Mesodermal cell (in vitro differentiated cells): Measurements from ENCODE around the gene PLCXD3.

Experiments used
- H3K27ac ChIP-seq: 2 replicates; pipeline ENCODE4 v1.7.0; 2013; ENCODE audit warnings: mild to moderate bottlenecking, low read depth, low read length, moderate library complexity; ENCODE audit not compliant: severe bottlenecking
- H3K36me3 ChIP-seq: 2 replicates; pipeline ENCODE4 v1.7.1; 2013; ENCODE audit warnings: mild to moderate bottlenecking, low read length, moderate library complexity; ENCODE audit not compliant: control insufficient read depth, insufficient read depth
- H3K4me1 ChIP-seq: one replicate; pipeline ENCODE4 v1.7.1; 2013; ENCODE audit warnings: mild to moderate bottlenecking, low read length; ENCODE audit not compliant: insufficient read depth, control insufficient read depth, poor library complexity, severe bottlenecking
- H3K4me3 ChIP-seq: 2 replicates; pipeline ENCODE4 v1.7.0; 2013; ENCODE audit warnings: low read length, control low read depth, mild to moderate bottlenecking; ENCODE audit not compliant: insufficient read depth, poor library complexity, severe bottlenecking; ENCODE audit errors: extremely low read depth
- H3K9me3 ChIP-seq: 2 replicates; pipeline ENCODE4 v1.7.1; 2013; ENCODE audit warnings: mild to moderate bottlenecking, low read length, moderate library complexity; ENCODE audit not compliant: control insufficient read depth
- WGBS, 2 experiments: methylation state at CpG; one replicate each; pipeline ENCODE4 v1.1.5; 2013; ENCODE audit warnings: missing lambda C conversion rate in 2 of 2; ENCODE audit not compliant: insufficient coverage in 2 of 2; 5-methylcytosine and 5-hydroxymethylcytosine counted together

The PLCXD3 gene

GRCh38 chr5:41414598-41414997 lies 95.8 kb downstream of the PLCXD3 start:
- no peak overlapping the region for H3K4me3 ChIP-seq
- H3K9me3 ChIP-seq: no peaks in the 10 kb centered on the region
- no peaks in the 10 kb centered on the region for H3K36me3 ChIP-seq
- peak overlapping the region; percentile 88 for H3K27ac ChIP-seq
- whole genome bisulfite sequencing, 2 experiments: 86% methylated on average over 1 of the region's 2 CpGs; no CpG with 5 or more reads in 1 of the 2 experiments
- H3K4me1 ChIP-seq: peaks cover 5% of the 10 kb centered on the region

GRCh38 chr5:41413074-41413473 lies 97.3 kb downstream of the PLCXD3 start:
- no peaks in the 10 kb centered on the region for H3K36me3 ChIP-seq
- H3K9me3 ChIP-seq: no peaks in the 10 kb centered on the region
- H3K4me1 ChIP-seq: peaks cover 5% of the 10 kb centered on the region
- WGBS, 2 experiments: 83 to 100% methylated on average over 1 of the region's 1 CpG
- no peak overlapping the region for H3K27ac ChIP-seq
- no peak overlapping the region for H3K4me3 ChIP-seq

GRCh38 chr5:41412496-41412895 lies 97.9 kb downstream of the PLCXD3 start:
- Histone ChIP-seq H3K27ac (no peak overlapping the region), H3K4me3 (no peak overlapping the region), H3K36me3 (no peaks in the 10 kb centered on the region), H3K4me1 (peaks cover 5% of the 10 kb centered on the region), H3K9me3 (no peaks in the 10 kb centered on the region)
- 55 to 83% methylated on average over 1 to 2 of the region's 2 CpGs for WGBS, 2 experiments

- WGBS, 2 experiments: 78 to 100% methylated on average over 1 to 4 of the region's 4 CpGs
- H3K4me1 ChIP-seq: peaks cover 5% of the 10 kb centered on the region
- no peaks in the 10 kb centered on the region for H3K9me3 ChIP-seq
- H3K27ac ChIP-seq: no peak overlapping the region
- H3K36me3 ChIP-seq: no peaks in the 10 kb centered on the region
- H3K4me3 ChIP-seq: no peak overlapping the region
Observed at GRCh38 chr5:41410737-41411136, 99.7 kb downstream of the PLCXD3 start.

GRCh38 chr5:41410307-41410706 lies 100.1 kb downstream of the PLCXD3 start:
- 85 to 86% methylated on average over 8 to 9 of the region's 9 CpGs for WGBS, 2 experiments
- no peak overlapping the region for H3K27ac ChIP-seq
- H3K4me1 ChIP-seq: peaks cover 4% of the 10 kb centered on the region

GRCh38 chr5:41408676-41409443 lies 101.5 kb downstream of the PLCXD3 start:
- Histone ChIP-seq H3K4me3 (no peak overlapping the region), H3K4me1 (no peaks in the 10 kb centered on the region), H3K9me3 (no peaks in the 10 kb centered on the region), H3K27ac (no peak overlapping the region), H3K36me3 (no peaks in the 10 kb centered on the region)
- 89 to 92% methylated on average over 2 of the region's 6 CpGs for WGBS, 2 experiments

More at GRCh38 chr5:41410307-41410706, 100.1 kb downstream of the PLCXD3 start:
- no peaks in the 10 kb centered on the region for H3K9me3 ChIP-seq
- H3K4me3 ChIP-seq: no peak overlapping the region
- no peaks in the 10 kb centered on the region for H3K36me3 ChIP-seq

- H3K4me3 ChIP-seq: no peak overlapping the region
- H3K4me1 ChIP-seq: no peaks in the 10 kb centered on the region
- WGBS, 2 experiments: 100% methylated on average over 1 of the region's 1 CpG
- H3K27ac ChIP-seq: no peak overlapping the region
- H3K9me3 ChIP-seq: no peaks in the 10 kb centered on the region
- no peaks in the 10 kb centered on the region for H3K36me3 ChIP-seq
Observed at GRCh38 chr5:41406936-41407335, 103.5 kb downstream of the PLCXD3 start.

- WGBS, 2 experiments: no CpG with 5 or more reads among the region's 1 CpG
- Histone ChIP-seq H3K4me1 (no peaks in the 10 kb centered on the region), H3K36me3 (no peaks in the 10 kb centered on the region), H3K27ac (no peak overlapping the region), H3K4me3 (no peak overlapping the region), H3K9me3 (no peaks in the 10 kb centered on the region)
Observed at GRCh38 chr5:41406424-41406823, 104.0 kb downstream of the PLCXD3 start.

GRCh38 chr5:41404757-41405156 lies 105.6 kb downstream of the PLCXD3 start:
- Histone ChIP-seq H3K27ac (no peak overlapping the region), H3K4me3 (no peak overlapping the region), H3K9me3 (no peaks in the 10 kb centered on the region), H3K4me1 (no peaks in the 10 kb centered on the region), H3K36me3 (no peaks in the 10 kb centered on the region)

GRCh38 chr5:41403846-41404245 lies 106.6 kb downstream of the PLCXD3 start:
- Histone ChIP-seq H3K9me3 (no peaks in the 10 kb centered on the region), H3K27ac (no peak overlapping the region), H3K4me3 (no peak overlapping the region), H3K36me3 (no peaks in the 10 kb centered on the region), H3K4me1 (no peaks in the 10 kb centered on the region)
- WGBS, 2 experiments: 100% methylated on average over 1 of the region's 3 CpGs

- WGBS, 2 experiments: no CpG with 5 or more reads among the region's 2 CpGs
Observed at GRCh38 chr5:41402845-41403244, 107.6 kb downstream of the PLCXD3 start.

More at GRCh38 chr5:41402845-41403244, 107.6 kb downstream of the PLCXD3 start:
- Histone ChIP-seq H3K27ac (no peak overlapping the region), H3K36me3 (no peaks in the 10 kb centered on the region), H3K4me3 (no peak overlapping the region), H3K4me1 (no peaks in the 10 kb centered on the region), H3K9me3 (no peaks in the 10 kb centered on the region)
